ENCODE measurements around the gene ANGPTL3.
"Not testable (repeated sequence)": the region's sequence is repeated elsewhere in the genome, so short reads cannot be mapped to it uniquely, and the experiment has no call there.

The ANGPTL3 gene, protein sequence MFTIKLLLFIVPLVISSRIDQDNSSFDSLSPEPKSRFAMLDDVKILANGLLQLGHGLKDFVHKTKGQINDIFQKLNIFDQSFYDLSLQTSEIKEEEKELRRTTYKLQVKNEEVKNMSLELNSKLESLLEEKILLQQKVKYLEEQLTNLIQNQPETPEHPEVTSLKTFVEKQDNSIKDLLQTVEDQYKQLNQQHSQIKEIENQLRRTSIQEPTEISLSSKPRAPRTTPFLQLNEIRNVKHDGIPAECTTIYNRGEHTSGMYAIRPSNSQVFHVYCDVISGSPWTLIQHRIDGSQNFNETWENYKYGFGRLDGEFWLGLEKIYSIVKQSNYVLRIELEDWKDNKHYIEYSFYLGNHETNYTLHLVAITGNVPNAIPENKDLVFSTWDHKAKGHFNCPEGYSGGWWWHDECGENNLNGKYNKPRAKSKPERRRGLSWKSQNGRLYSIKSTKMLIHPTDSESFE

DNA sequence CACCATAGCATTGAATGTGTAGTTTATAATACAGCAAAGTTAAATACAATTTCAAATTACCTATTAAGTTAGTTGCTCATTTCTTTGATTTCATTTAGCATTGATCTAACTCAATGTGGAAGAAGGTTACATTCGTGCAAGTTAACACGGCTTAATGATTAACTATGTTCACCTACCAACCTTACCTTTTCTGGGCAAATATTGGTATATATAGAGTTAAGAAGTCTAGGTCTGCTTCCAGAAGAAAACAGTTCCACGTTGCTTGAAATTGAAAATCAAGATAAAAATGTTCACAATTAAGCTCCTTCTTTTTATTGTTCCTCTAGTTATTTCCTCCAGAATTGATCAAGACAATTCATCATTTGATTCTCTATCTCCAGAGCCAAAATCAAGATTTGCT lies at the start of gene ANGPTL3:
TSS of gene ANGPTL3 (plus strand) at position 240 of the 400 bp plus-strand sequence. CDS start at position 287, 47 bp downstream.
- DNase-seq: no peak

DNA sequence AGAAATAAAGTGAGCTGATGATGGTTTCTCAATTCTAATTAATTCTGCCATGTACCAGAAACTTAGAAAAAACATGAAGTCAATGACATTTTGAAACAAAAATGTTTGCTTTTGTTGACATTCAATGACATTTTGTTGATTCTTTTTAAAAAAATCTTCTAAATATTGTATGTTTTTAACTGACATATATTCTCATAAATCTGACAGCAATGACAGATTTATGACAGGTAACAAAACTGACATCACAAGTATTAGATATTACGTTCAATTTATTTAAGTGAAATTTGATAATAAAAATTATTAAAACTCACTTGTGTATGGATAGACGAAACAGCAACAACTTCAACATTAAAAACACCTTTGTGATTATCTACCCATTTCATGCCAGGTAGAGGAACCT lies 36.0 kb upstream of the ANGPTL3 start:
- DNase-seq: no peak

DNA sequence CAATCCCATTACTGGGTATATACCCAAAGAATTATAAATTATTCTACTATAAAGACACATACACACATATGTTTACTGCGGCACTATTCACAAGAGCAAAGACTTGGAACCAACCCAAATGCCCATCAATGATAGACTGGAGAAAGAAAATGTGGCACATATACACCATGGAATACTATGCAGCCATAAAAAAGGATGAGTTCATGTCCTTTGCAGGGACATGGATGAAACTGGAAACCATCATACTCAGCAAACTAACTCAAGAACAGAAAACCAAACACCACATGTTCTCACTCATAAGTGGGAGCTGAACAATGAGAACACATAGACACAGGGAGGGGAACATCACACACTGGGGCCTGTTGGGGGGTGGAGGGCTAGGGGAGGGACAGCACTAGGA lies 30.1 kb upstream of the ANGPTL3 start:
- not testable (repeated sequence) for DNase-seq

DNA sequence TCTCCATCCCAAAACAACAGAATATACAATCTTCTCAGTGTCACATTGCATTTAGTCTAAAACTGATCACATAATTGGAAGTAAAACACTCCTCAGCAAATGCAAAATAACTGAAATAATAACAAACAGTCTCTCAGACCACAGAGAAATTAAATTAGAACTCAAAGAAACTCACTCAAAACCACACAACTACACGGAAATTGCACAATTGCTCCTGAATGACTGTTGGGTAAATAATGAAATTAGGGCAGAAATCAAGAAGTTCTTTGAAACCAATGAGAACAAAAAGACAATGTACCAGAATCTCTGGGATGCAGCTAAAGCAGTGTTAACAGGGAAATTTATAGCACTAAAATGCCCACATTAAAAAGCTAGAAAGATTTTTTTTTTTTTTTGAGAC lies 29.4 kb upstream of the ANGPTL3 start:
- DNase-seq: not testable (repeated sequence)

DNA sequence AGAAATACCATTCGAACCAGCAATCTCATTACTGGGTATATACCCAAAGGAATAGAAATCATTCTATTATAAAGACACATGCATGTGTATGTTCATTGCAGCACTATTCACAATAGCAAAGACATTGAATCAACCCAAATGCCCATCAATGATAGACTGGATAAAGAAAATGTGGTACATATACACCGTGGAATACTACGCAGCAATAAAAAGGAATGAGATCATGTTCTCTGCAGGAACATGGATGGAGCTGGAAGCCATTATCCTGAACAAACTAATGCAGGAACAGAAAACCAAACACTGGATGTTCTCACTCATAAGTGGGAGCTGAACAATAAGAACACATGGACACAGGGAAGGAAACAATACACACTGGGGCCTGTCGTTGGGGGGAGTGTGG lies 25.8 kb upstream of the ANGPTL3 start:
- DNase-seq: not testable (repeated sequence)

DNA sequence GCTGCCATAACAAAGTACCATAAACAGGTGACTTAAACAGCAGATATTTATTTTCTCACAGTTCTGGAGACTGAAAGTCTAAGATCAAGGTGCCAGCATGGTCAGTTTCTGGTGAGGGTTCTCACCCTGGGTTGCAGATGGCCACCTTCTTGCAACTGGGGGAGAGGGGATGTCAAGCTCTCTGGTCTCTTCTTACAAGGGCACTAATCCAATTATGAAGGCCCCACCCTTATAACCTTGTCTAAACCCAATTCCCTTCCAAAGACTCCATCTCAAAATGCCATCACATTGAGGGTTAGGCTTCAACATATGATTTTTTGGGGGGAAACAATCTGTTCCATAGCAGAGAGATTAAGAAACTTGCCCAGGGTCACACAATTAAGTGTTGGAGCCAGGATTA lies 24.8 kb upstream of the ANGPTL3 start:
- DNase-seq: no peak

DNA sequence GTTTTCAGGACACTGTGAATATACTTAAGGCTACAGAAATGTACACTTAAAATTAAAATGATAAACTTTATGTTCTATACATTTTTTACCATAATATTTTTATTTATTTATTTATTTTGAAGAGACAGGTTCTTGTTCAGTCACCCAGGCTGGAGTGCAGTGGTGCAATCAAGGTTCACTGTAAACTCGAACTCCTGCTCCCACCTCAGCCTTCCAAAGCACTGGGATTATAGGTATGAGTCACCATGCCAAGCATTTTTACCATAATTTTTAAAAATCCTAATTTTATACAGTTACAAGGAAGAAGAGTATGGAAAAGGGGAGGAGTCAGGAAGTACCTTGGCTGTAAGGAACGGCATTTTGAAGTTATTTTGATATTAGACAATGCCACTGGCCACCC lies 23.6 kb upstream of the ANGPTL3 start:
- DNase-seq: no peak

DNA sequence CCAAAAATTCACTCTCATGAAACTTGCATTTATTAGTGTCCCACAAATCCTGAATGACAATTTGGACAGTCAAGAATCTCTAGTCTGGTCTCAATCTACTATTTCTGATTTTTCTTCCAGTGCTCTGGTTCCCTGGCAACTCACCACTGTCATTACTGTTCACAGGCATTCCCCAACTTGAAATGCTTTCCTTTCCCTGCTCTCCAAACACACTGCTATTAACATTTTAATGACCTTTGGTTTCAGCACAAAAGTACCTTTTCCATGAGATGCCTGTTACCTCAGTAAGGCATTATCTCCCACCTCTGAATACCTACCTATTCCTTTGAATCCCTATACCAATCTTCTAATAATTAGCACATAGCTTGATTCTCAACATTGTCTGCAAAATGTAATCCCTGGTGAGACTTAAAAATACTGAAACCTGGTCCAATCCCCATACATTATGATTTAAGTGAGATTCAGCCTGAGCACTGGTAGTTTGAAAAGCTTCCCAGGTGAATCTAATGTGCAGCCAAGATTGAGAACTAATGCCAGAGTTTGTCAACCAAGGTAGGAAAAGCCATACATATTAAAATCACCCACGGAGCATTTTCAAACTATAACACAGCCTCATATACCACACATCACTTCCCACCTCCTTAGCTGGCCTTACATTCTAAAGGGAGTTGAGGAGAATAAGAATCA lies 11.7 kb upstream of the ANGPTL3 start:
- DNase-seq: no peak

DNA sequence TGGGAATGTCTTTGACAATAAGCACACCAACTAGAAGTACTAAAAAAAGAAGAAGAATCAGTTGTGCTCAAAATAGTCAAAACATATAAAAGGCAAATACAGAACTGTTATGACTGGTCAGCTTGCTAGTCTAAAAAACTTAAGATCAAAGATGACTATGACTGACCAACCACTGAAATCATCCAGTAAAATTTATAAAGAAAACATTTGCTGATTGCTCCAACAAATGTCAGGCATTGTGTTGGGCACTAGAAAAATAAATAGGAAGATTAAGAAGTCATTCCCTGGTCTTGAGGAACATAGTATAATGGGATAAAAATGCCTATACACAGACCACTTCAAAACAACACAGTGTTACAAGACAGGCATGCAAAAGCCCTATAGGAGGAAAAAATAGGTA lies 9.3 kb upstream of the ANGPTL3 start:
- DNase-seq: no peak

DNA sequence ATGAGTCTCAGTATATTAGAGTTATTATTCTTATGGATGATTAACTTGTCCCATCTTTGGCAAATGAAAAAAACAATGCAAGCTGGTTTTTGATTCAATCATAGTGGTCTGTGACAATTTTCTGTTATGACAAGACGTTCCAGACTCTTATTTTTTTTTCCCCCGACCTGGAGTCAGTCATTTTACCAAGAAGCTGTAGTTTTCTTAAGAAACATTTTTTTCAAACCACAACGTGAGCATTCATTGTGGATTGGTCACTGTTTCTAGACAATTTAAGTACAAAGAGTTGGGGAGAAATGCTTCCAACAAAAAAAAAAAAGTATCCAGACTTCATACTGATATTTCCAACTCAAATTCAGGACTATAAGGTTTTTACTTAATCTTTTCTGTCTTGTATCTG lies 8.0 kb upstream of the ANGPTL3 start:
- no peak for DNase-seq

DNA sequence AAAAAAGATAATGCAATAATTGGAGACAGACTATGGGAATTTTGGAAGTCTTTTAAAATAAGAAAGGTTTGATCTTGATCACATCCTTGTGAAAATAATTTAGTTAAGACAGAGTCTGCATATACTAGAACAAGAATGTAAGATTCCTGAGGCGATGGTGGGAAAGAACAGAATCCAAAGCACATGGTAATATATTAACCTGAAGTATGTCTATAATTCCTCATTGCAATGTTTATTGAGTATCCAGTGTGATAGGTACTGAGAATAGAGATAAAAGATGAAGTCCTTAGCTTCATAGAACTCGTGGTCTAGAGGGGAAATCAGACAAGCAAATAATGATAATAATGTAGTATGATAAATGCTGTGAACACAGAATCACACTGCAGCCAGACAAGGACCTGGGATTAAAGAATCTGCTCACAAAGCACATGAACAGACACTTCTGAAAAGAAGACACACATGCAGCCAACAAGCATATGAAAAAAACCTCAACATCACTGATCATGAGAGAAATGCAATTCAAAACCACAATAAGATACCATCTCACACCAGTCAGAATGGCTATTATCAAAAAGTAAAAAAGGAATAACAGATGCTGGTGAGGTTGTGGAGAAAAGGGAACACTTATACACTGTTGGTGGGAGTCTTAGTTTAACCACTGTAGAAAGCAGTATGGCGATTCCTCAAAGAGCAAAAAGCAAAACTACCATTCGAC lies 6.9 kb upstream of the ANGPTL3 start:
- DNase-seq: no peak

DNA sequence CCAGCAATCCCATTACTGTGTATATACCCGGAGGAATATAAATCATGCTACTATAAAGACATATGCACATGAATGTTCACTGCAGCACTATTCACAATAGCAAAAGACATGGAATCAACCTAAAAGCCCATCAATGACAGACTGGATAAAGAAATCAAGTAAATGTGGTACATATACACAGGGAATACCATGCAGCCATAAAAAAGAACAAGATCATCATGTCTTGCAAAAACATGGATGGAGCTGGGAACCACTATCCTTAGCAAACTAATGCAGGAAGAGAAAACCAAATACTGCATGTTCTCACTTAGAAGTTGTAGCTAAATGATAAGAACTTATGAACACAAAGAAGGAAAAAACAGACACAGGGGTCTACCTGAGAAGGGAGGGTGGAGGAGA lies 6.4 kb upstream of the ANGPTL3 start:
- no peak for DNase-seq

DNA sequence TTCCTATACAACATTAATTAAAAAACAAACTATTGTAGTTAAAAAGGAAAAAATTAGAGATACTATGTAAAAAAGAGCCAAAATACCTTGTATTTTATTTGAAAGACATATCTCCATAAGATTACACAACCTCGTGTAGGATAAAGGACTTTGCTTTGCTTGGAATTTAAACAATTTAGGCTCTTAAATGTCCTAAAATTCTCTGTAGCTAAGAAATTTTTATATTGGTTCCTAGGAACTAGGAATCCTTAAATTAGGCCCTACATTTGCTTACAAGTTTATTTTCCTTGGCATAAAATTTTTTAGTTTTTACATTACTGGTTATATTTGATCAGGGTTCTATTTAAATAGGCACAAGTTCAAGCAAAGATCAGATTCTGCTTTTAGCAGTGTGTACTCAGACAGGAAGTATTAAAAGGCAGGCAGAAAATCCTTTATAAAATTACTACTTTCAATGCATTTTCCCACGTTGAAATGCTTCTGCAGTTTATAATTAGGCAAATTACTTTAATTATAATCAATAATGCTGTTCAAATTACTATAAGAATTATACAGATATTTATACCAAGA lies 3.4 kb upstream of the ANGPTL3 start:
- DNase-seq: no peak

DNA sequence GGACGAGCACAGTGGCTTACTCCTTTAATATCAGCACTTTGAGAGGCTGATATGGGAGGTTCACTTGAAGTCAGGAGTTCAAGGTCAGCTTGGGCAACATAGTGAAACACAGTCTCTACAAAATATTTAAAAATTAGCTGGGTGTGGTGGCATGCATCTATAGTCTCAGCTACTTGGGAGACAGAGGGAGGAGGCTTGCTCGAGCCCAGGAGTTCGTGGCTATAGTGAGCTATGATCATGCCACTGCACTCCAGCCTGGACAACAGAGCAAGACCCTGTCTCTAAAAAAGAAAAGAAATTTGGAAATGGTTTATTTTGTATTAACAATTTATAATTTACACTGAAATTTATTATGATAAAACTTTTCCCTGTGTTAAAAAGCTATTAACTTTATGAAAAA lies 1.7 kb upstream of the ANGPTL3 start:
- DNase-seq: no peak

DNA sequence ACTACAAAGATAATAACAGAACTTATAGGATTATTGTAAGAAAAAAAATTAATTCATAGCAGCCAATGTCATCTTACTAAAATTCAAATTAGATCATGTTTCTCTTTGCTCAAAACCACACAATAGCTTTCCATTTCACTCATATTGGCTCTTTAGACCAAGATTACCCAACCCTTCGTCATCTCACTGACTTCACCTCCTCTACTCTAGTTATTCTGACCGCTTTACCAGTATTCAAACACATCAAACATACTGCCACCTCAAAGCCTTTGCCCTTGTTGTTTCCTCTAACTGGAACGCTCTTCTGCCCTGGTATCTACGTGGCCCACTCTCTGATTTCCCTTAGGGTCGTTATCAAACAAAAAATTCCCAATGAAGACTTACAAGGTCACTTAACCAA lies 1.7 kb downstream of the ANGPTL3 start:
- no peak for DNase-seq

DNA sequence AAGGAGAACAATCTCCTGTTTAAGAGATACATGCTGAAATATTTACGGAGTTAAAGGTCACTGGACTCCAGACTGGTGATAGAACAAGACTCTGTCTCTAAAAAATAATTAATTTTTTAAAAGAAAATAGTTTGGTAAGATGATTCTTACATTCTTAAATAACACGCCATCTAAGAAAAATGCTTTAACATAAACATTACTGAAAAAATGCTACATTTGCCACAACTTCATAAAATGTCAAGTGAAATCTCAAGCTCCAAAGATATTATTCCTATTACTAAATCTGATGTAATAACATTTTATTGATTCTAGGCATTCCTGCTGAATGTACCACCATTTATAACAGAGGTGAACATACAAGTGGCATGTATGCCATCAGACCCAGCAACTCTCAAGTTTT lies 4.1 kb downstream of the ANGPTL3 start:
- DNase-seq: no peak

DNA sequence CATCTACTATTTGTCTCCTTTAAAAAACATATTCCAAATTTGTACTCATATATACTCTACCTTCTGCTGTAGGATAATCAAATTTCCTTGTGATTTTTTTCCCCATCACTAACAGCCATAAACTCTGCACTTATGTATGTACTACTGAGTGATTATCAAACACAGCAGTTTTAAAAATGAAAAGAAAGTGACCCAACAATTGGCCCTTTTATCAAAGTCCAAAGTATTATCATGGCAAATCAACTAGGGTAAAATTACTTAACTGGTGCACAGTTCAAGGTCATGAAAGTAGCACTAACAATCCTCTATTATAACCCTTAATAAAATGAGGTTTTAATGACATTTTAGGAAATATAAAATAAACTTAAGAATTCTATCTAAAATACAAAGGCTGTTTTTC lies 11.6 kb downstream of the ANGPTL3 start:
- no peak for DNase-seq

DNA sequence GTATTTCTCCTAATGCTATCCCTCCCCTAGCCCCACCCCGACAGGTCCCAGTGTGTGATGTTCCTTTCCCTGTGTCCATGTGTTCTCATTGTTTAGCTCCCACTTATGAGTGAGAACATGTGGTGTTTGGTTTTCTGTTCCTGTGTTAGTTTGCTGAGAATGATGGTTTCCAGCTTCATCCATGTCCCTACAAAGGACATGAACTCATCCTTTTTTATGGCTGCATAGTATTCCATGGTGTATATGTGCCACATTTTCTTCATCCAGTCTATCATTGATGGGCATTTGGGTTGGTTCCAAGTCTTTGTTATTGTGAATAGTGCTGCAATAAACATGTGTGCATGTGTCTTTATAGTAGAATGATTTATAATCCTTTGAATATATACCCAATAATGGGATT lies 13.3 kb downstream of the ANGPTL3 start:
- DNase-seq: not testable (repeated sequence)

DNA sequence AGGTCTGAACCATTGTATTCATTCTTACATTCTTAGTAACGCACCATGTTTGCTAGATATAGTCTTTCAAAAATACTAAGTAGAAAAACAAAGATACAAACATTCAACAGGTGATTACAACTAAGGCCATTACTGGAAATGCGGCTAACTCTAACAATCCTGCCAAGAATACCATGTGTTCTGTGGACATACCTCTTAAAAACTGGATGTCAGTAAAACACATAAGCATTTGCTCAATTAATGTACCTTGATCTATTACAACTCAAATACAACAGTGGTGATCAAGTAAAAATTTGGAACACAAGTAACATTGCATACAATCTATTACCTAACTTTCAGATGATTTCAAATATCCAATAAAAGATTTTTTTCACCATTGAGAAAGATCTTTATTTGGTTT lies 15.4 kb downstream of the ANGPTL3 start:
- no peak for DNase-seq

DNA sequence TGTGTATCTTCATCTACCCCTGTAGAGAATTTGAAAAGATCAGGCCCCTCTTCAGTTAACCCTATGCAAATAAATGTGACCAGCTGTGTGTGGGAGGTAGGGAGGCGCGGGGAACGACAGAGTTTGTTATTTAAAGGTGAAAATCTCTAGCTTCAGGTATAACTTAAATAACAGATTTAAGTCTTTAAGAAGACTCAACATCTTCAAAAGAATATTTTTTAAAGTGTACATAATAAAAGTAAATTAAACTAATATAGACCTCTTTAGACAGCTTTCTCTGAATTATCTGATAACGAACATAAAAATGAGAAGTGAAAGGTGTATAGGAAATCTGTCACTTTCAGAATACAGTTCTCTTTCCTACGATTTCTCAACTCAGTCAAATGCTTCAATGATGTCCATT lies 16.0 kb downstream of the ANGPTL3 start:
- no peak for DNase-seq

DNA sequence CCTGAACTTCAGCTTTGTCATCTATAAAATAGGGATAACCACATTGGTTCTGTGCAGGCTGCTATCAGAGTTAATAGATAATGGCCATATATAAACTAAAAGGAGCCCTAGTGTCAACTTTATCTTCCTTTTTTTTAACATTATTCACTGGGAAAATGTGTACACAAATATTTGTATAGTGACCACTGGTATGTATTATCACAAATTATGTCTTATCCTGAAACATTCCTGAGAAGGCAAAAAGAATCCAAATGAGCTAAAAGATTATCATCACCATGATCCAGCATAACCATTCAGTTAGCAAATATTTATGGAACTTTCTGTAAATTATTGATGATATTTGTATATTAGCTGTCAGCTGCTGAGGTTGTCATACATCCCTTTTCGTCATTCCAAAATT lies 16.6 kb downstream of the ANGPTL3 start:
- no peak for DNase-seq

DNA sequence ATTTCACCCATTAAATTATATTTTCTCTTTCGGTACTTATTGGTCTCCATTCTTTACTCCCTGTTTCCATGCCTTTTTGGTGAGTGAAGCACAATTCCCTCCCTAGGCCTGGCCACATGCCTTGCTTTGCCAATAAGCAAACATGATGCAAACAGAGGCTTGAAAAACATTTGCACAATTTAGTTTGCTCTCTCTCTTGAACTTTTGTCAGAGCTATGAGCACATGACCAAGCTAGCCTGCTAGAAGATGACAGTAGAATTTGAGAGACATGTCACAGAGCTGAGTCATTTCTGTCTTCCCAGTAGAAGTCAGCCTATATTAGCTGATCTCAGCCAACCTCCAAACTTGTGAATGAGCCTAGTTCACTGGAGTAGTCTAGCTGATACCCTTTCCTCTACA lies 24.6 kb downstream of the ANGPTL3 start:
- DNase-seq: no peak

DNA sequence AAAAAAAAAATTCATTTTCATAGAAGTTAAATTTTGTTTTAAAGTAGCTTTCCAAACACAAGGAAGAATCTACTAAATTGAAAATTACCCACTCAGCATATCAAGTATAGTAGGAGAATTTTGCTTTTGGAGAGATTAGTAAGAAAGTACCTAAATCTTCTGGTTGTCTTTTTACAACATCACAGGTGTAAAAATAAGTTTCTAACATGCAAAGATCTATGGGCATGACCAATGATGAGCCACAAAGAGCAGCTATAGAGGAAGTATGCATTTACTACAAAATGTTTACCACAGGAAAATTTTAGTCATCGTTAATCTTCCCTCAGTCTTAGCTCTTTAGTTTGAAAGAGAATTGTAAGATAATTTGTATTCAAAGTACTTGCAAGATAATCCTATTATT lies 28.1 kb downstream of the ANGPTL3 start:
- DNase-seq: no peak

DNA sequence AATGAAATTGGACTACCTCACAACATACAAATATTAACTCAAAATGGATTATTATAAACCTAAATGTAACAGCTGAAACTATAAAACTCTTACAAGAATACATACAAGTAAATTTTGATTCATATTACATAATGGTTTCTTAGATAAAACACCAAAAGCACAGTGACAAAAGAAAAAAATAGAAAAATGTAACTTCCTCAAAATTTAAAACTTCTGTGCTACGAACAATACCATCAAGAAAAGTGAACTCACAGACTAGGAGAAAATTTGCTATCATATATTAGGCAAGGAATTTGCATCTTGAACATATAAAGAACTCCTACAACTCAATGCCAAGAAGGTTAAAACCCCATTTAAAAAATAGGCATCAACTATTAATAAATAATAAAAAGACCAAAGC lies 31.2 kb downstream of the ANGPTL3 start:
- DNase-seq: no peak

Data from activated CD4-positive, CD25-positive, alpha-beta regulatory T cell (primary cell).